DMS 273 (cell line): ENCODE data around the gene METTL13.

Experiments used
- DNase-seq: peaks from one replicate; lab custom pipeline; 2025; ENCODE audit not compliant: unreplicated experiment; lab: John Stamatoyannopoulos, UW

METTL13 gene

GRCh38 chr1:171844381-171844780 lies 62.9 kb downstream of the METTL13 start:
- no peak for DNase-seq

GRCh38 chr1:171845998-171846397 lies 64.5 kb downstream of the METTL13 start:
- no peak for DNase-seq
